Stimulated activated CD4-positive, alpha-beta T cell treated with anti-CD3 and anti-CD28 coated beads, Interleukin-1b, Interleukin-23, amount 100 ng/mL, for 24 hours (primary cell): ENCODE measurements around the gene GPX4.

Experiments used
- DNase-seq, 4 experiments: peaks; one replicate each; pipeline ENCODE4 v3.0.0-alpha.2; 2020; ENCODE audit warnings: low read depth in 4 of 4, low spot score in 1 of 4

GPX4 gene

DNA sequence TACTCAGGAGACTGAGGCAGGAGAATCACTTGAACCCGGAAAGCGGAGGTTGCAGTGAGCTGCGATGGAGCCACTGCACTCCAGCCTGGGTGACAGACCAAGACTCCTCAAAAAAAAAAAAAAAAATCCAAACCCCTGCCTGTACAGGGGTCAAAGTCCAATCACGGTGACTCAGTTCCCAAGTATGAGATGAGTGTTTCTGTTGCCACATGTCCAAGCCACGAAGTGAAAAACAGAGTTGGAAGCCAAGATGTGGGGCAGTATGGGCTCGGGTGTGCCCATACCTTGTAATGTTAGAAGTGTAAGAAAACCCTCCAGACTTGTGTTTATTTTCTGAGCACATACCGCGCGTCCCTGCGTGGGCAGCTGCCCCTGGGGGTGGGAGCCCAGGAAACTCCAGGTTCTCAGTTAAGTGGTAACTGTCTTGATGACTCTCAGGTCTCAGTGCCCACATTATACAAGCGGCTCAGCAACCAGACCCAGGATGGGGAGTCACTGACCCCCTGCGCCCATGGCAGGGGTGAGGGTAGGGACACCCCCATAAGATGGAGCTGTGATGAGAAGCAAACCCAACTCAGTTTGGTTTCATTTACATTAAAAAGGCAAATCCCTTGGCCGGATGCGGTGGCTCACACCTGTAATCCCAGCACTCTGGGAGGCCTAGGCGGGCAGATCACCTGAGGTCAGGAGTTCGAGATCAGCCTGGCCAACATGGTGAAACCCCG lies 1.2 kb upstream of the GPX4 start:
- no peak for DNase-seq

DNA sequence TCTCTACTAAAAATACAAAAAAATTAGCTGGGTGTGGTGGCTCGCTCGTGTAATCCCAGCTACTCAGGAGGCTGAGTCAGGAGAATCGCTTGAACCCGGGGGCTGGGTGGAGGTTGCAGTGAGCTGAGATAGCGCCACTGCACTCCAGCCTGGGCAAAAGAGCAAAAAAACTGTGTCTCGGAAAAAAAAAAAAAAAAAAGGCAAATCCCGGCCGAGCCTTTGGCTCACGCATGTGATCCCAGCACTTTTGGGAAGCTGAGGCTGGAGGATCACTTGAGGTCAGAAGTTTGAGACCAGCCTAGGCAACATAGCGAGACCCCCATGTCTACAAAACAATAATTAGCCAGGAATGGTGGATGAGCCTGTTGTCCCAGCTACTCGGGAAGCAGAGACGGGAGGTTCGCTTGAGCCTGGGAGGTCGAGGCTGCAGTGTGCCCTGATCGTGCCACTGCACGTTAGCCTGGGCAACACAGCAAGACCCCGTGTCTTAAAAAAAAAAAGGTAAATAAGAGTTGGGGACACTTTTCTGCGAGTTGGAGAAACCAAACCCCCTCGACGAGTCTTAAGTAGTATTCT lies 574 bp upstream of the GPX4 start:
- no peak for DNase-seq

DNA sequence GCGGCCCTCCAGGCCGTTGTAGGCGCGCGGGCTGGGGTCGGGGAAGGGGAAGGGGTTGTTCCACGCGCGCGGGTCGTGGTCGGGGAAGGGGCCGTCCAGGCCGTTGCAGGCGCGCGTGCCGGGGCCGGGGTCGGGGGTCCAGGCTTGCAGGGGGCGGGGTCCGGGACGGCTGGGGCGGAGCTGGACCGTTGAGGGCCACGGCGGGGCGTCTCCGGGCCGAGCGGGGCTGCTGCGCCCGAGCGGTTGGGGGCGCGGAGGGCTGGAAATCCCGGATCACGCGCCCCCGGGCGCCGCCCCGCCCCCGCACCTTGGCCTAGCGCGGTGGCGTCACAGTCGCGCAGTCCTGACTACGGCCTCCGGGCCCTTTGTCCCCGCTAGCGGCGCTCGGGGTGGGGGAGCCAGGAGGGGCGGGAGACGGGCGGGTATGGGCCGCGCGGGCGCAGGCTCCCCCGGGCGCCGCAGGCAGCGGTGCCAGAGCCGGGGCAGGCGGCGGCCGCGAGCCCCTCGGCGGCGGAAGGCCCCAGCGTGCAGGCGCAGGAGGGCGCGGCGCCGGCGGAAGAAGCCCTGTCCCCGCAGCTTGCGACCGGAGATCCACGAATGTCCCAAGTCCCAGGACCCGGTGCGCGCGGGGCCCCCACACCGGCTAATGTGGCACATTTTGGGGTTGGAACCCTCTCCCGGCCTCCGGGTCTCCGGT lies 665 bp downstream of the GPX4 start:
- peak in 2 of 4 experiments; percentile 54 to 72 for DNase-seq

DNA sequence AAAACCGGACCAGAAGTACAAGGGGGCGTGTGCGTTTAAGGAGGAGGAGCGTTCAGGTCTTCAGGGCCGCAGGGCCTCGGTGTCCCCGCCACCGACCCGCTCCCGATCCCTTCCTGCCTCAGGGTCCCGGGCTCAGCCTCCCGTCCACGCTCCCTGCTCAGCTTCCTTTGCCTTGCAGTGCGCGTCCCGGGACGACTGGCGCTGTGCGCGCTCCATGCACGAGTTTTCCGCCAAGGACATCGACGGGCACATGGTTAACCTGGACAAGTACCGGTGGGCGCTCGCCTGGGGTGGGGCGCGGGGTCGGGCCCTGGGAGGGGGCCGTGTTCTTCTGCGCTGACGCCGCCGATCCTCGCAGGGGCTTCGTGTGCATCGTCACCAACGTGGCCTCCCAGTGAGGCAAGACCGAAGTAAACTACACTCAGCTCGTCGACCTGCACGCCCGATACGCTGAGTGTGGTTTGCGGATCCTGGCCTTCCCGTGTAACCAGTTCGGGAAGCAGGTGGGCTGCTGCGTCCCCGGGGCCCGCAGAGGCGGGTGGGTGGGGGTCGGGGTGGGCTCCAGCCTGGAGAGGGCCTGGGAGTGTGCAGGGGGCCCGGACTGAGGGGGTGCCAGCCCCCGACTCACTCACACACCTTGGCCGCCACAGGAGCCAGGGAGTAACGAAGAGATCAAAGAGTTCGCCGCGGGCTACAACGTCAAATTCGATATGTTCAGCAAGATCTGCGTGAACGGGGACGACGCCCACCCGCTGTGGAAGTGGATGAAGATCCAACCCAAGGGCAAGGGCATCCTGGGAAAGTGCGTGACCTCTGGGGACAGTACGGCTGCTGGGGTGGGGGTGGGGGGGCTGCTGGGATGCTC lies 1.4 kb downstream of the GPX4 start:
- no peak for DNase-seq

DNA sequence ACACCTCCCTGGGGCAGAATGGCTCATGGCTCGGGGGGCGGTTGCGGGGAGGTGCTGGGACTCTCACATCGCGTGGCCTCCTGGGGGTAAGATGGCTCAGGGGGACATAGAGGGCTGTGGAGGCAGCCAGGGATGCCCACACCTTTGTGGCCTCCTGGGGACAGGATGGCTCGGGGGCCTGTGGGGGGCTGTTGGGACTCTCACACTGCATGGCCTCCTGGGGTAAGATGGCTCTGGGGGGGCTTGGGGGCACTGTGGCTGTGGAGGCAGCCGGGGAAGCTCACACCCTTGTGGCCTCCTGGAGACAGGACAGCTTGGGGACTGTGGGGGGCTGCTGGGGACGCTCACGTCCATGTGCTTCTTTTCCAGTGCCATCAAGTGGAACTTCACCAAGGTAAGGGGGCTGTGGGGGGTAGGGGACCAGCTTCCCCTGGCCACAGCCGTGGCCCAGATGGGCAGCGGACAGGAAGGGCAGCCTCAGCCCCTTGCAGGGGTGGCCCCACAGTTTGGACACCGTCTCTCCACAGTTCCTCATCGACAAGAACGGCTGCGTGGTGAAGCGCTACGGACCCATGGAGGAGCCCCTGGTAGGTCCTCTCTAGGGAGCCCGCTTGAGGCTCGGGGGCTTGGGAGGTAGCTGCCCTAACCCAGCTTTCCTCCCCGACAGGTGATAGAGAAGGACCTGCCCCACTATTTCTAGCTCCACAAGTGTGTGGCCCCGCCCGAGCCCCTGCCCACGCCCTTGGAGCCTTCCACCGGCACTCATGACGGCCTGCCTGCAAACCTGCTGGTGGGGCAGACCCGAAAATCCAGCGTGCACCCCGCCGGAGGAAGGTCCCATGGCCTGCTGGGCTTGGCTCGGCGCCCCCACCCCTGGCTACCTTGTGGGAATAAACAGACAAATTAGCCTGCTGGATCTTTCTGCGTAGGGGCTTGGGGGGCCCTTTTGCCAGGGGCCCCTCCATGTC lies 2.4 kb downstream of the GPX4 start:
- DNase-seq: no peak

DNA sequence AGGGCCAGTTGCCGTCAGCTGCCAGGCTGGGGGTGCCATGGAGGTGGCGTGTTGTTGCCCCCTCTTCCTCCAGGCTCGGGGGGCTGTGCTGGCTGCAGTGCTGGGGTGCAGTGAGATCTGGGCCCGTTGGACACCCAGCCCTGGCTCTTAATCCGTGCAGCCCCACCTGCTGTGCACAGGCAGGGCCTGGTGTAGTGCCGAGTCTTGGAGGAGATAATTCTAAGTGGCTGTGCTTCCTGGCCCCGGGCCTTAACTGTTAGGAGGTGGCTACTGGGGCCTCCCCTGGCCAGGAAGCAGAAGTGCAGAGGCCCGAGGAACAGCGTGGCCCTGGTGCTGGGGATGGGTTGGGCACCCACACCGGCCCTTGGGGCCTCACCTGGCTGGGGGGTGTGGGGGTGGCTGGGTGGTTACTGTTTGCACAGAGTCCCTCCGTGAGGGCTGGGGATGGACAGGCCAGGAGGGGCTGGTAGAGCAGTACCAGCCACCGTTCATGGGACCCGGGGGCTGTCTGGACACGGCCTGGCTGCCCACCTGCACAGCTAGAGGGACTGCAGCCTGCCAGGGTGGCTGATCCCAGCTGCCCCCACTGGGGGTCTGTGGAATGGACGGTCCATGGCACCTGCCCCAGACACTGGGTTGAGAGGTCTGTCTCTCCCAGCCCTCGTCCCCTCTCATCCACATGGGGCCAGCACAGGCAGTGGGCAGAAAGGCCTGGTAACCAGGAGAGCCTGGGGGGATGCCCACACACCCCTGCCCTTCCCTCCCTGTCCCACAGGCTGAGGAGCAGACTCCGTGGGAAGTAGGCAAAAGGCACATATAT lies 3.3 kb downstream of the GPX4 start:
- no peak for DNase-seq

DNA sequence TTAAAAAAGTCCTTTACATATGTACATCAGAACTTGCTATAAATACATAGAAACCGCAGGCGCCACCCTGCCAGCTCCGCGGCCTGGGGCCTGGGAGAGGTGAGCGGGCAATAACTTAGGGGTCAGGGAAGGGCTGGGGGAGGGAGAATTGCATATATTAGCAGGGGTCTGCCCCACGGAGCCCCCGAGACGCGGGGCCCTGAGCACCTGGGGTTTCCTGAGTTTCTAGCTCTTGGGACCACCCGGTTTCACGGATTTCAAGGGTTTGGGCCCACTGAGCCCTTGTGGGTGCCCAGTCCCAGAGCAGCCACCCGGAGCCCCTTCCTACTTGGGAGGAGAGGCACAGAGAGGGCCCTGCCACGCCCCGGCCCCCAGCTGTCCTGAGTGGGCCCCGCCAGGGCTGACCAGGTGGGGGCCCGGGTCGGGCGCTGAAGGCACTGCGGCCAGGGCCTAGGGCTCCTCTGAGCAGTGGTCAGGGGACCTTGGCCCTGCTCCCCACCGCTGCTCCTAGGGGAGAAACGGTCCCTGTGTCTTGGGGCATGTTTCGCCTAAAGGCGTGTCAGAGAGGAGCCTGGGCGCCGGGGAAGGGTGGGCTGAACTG lies 4.0 kb downstream of the GPX4 start:
- no peak for DNase-seq

DNA sequence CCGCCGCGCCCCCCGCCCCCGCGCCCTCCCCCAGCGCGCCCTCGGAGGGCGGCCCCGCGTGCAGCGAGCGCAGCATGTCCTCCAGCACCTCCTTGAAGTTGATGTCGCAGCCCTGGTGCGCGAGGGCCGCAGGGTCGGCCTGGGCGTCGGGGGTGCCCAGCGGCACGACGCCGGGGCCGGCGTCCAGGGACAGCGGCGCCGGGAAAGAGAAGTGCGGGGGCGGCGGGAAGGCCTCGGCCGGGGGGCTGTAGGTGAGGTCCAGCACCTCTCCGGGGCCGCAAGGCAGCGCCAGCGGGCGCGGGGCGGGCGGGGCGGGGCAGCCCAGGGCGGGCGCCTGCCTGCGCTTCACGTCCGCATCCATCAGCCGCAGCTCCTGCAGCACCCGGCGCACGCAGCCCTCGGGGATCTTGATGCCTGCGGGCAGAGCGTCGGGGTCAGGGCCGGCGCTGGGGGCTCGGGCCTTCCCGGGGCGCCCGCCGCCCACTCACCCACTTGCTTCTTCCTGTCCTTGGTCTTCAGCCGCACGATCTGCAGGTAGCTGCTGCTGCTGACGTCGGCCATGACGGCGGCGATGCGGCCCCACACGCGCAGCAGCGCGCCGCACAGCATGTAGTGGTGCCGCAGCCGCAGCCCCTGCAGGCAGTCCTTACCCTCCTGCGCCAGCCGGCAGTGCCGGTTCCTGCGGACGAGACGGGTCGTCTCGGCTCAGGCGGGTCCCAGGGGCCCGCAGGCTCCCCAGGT lies 4.7 kb downstream of the GPX4 start:
- DNase-seq: no peak

DNA sequence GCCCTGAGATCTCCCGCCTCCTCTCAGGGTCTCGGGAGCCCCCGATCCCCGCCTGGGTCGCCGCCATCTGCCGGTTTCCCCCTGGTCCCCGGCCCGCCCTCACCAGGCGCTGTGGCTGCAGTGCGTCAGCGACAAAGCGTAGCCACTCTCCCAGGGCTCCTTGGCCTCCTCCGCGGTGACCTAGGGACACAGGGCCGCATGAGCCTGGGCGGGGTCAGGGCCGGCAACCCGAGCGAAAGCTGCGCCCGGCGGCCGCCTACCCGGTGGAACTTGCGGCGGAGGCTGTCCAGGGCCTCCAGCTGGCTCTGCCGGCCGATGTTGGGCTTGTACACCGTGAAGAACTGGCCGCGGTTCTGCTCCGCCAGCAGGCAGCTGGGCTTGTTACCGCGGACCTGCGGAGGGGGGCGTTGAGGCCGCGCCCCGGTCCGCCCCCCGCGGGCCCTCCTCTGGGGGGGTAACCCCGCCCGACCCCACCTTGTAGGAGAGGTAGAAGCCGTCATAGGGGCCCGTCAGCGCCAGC lies 5.3 kb downstream of the GPX4 start:
- no peak for DNase-seq

DNA sequence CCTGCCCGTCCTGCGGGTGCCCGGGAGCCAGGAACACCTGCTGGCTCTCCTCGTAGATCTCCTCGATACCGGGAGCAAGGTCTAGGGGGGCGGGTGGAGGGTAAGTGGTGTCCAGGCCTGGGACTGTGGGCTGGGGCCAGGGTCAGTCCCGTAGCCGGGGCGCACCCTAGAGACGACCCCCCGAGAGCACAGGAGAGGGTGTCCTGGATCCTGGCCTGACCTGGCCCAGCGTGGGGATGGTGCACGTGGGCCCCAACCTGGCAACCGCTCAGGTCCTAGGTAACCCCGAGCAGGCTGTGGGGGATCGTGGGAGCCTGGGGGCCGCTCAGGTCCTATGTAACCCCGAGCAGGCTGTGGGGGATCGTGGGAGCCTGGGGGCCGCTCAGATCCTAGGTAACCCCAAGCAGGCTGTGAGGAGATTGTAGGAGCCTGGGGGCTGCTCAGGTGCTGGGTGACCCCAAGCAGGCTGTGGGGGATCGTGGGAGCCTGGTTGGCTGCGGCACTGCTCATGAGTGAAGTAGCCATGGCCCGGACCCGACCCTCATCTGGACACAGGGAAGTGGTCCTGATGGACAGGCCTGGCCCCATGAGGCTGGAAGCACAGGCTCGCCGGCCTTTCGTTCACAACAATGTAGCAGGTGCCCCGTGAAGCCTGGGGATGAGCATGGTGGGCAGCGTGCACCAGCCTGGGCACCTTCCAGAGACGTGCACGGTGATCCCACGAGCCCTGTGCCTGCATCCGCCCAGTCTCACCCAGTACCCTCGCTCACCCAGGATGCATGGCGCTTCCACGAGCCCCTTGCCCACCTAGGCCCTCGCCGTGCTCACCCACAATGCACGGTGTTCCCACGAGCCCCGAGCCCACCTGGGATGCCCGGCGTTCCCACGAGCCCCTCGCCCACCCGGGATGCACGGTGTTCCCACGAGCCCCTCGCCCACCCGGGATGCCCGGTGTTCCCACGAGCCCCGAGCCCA lies 6.2 kb downstream of the GPX4 start:
- DNase-seq: no peak

DNA sequence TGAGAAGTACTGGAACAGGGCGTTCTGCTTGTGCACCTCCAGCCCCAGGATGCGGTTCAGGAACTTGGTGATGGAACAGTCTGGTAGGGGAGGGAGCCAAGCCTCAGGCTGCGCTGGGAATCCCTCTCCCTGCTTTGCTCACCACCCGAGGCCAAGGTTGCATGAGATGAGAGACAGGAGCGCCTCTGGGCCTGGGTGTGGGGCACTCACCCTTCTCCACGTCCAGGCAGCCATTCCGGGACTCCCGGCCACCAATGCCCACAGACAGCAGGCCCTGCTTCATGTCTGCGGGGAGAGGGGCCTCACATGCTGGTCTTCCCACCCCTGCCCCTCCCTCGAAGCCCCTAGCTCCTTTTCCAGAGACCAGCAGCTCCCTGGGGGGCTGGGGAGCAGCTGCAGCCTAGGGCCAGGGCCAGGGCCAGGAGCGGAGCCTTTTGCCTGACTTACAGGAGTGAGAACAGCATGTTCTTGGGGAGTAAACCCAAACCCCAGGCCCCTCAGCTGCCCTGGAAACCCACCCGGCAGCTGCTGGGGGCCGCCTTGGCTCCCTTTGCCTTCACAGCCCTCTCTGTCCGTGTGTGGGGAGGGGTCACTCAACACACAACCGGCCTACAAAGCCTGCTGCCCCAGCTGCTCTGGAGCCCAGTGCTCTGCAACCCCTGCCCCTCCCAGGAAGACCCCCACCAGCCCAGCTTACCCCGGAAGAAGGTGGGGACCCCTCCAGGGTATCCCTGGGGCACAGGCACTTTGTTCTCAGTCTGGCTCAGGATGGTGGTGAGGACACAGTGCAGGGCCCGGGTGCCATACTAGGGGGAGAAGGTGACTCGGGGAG lies 7.2 kb downstream of the GPX4 start:
- DNase-seq: no peak

DNA sequence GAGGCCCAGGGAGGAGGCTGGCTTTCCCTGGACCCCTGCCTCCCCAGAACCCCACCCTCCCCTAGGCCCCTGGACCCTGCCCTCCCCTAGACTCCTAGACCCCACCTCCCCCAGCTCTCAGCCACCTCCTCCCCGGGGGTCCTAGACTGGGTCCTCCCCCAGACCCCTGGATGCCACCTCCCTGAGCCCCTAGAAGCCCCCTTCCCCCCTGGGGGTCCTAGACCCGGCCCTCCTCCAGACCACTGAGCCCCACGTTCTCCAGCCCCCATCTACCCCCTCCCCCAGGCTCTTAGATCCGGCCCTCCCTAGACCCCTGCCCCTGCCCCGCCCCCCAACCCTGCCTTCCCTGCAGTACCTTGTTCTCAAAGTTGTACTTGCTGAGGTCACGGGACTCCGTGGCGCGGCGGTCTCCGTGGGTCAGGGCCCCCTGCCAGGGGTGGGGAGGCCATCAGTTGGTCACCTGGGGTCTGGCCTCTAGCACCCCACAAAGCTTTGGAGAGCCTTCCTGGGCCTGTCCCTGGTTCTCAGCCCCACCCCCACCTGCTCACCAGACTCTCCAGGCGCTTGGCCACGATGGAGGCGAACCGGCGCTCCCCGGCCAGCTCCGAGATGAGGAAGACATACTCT lies 8.0 kb downstream of the GPX4 start:
- DNase-seq: no peak

DNA sequence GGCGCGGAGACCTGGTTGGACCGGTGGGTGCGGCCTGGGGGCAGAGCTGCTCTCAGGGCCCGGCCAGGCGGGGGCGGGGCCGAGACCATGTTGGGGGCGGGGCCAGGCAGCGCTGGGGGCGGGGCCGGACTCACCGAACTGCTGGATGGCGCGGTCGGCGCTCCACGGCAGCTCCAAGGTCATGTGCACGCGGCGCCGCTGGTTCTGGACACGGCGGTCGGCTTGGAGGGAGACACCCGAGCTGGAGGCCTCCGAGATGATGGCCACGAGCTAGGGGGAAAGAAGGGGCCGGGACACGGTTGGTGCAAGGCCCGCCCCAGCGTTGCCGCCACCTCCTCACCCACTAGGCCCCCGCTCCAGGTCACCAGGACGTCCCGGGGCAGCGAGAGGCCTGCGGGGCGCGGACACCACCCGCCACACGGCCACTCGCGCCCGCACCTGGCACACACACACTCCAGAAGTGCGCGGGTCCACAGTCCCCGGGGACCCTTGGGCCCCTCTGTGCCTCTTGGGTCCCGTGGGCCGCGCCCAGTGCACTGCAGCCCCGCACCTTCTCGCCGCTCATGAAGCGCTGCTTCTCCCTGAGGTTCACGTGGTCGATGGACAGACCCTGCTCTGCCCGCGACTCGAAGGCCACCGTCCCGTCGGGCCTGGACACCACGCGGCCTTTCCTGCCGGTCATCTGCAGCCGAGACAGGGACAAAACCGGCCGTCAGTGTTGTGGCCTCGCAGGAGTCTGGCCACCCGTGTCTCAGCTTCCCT lies 8.7 kb downstream of the GPX4 start:
- DNase-seq: no peak

DNA sequence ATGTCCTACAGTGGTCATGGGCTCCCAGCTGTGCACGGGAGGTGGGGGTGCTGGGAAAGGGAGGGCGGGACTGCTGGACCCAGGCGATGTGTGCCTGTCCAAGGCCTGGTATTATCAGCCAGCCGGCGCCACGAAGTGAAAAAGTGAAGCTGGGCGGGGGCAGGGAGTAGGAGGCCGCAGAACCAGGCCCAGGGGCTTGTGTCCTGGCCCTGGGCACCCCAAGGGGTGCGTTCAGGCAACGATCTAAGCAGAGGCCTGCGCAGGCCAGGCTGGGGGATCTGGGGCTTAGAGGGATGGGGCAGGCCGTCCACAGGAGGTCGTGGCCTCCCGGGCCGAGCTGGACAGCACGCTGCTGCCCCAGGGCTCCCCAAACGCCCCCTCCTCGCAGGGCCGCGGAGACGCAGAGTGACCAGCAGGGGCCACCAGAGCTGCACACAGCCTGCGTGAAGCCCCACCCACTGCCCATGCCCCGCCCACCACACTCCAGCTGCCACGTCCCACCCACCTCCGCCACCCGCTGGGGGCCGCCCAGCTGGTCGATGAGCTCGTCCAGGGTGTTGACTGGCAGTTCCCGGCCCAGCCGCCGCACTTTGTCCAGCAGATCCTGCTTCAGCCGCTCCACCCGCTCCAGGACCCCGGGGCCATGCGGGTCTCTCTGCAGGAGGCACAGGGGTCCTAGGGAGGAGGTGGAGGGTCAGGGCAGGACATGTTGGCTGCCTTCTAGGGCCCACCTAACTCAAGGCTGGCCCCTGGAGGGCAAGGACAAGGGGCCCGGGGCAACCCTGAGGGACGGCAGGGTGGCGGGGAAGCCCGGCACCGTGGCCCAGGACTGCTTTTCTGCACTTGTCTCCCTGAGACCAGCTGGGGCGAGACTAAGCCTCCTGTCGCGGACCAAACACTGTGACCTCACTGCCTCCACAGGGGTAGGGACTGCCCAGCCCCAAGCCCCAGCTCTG lies 9.5 kb downstream of the GPX4 start:
- peak in 3 of 4 experiments; percentile 69 to 84 (median 76) for DNase-seq
